GM20000 (cell line): ENCODE measurements around the gene ASCL4.

Source experiments
- DNase-seq: peaks from one replicate; pipeline ENCODE4 v3.0.0; 2012; ENCODE audit warnings: low spot score
- CTCF ChIP-seq: IDR thresholded peaks from 2 replicates; pipeline ENCODE4 v1.5.1; 2012; ENCODE audit warnings: mild to moderate bottlenecking, control low read depth; ENCODE audit errors: extremely low read depth, missing control alignments

Gene ASCL4

GRCh38 chr12:107779077-107779831 lies 4.8 kb downstream of the ASCL4 start:
- no peak for TF ChIP-seq CTCF
- DNase-seq, result peak; percentile 72

- DNase-seq, result no peak
- TF ChIP-seq CTCF, result no peak
Observed at GRCh38 chr12:107780298-107780697, 5.8 kb downstream of the ASCL4 start.

- DNase-seq, result no peak
- no peak for TF ChIP-seq CTCF
Observed at GRCh38 chr12:107782067-107782466, 7.6 kb downstream of the ASCL4 start.

GRCh38 chr12:107783406-107784376 lies 9.2 kb downstream of the ASCL4 start:
- no peak for DNase-seq

GRCh38 chr12:107788281-107788680 lies 13.8 kb downstream of the ASCL4 start:
- TF ChIP-seq CTCF, result no peak
- DNase-seq, result no peak

More at GRCh38 chr12:107783406-107784376, 9.2 kb downstream of the ASCL4 start:
- no peak for TF ChIP-seq CTCF

- DNase-seq, result no peak
- no peak for TF ChIP-seq CTCF
Observed at GRCh38 chr12:107788690-107789458, 14.4 kb downstream of the ASCL4 start.
